Gastroesophageal sphincter (tissue), 3 donors: ENCODE measurements around the gene MAP3K12.

Experiments
- CTCF ChIP-seq, 4 experiments: fragments of 200-600 bp in 2 of 4; fragments of 450-650 bp in 2 of 4; sonication (generic) in 1 of 4; IDR thresholded peaks; one replicate each; pipeline ENCODE4 v1.5.1; 2017 to 2019; ENCODE audit warnings: antibody characterized with exemption in 4 of 4, mild to moderate bottlenecking in 2 of 4, moderate library complexity in 2 of 4
- POLR2A ChIP-seq, 2 donors: fragments of 450-650 bp; IDR thresholded peaks; one replicate each; pipeline ENCODE4 v1.6.1; 2017; ENCODE audit warnings: antibody characterized with exemption in 2 of 2, mild to moderate bottlenecking in 2 of 2, moderate library complexity in 1 of 2
- POLR2AphosphoS5 ChIP-seq: sonication (generic); formaldehyde crosslinking; IDR thresholded peaks from one replicate; pipeline ENCODE4 v1.6.1; 2017; ENCODE audit warnings: antibody characterized with exemption

GRCh38 chr12:53498235-53498630 lies 1.0 kb downstream of the MAP3K12 start:
- TF ChIP-seq CTCF (IDR thresholded peaks at IDR 0.05): no peak
- TF ChIP-seq POLR2AphosphoS5: no peak
- TF ChIP-seq POLR2A (IDR thresholded peaks at IDR 0.05): no peak
